ENCODE data around the gene PDIA4.
"Not testable (repeated sequence)": the region's sequence is repeated elsewhere in the genome, so short reads cannot be mapped to it uniquely, and the experiment has no call there.

DNA sequence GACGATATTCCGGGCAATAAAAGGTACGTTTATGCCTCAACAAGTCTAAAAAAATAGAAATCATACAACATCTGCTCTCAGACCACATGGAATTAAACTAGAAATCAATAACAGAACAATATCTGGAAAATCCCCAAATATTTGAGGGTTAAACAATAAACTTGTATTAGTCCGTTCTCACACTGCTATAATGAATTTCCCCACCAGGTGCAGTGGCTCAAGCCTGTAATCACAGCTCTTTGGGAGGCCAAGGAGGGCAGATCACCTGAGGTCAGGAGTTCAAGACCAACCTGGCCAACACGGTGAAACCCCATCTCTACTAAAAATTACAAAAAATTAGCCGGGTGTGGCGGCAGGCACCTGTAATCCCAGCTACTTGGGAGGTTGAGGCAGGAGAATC lies 49.2 kb downstream of the PDIA4 start:
- TF ChIP-seq, protein P1, sequence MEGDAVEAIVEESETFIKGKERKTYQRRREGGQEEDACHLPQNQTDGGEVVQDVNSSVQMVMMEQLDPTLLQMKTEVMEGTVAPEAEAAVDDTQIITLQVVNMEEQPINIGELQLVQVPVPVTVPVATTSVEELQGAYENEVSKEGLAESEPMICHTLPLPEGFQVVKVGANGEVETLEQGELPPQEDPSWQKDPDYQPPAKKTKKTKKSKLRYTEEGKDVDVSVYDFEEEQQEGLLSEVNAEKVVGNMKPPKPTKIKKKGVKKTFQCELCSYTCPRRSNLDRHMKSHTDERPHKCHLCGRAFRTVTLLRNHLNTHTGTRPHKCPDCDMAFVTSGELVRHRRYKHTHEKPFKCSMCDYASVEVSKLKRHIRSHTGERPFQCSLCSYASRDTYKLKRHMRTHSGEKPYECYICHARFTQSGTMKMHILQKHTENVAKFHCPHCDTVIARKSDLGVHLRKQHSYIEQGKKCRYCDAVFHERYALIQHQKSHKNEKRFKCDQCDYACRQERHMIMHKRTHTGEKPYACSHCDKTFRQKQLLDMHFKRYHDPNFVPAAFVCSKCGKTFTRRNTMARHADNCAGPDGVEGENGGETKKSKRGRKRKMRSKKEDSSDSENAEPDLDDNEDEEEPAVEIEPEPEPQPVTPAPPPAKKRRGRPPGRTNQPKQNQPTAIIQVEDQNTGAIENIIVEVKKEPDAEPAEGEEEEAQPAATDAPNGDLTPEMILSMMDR (IDR thresholded peaks at IDR 0.05; ENCODE audit: insufficient read depth, low read depth, low read length) = not testable (repeated sequence)
- not testable (repeated sequence) for TF ChIP-seq EZH2 (IDR thresholded peaks at IDR 0.05; ENCODE audit: insufficient read depth, low read length)
